Liver (tissue), 3 donors: ENCODE data around the gene IDI2.

Experiments used
- EGR1 ChIP-seq, 2 donors: IDR thresholded peaks; 2 replicates each; pipeline ENCODE4 v1.6.1; 2016 to 2018; ENCODE audit warnings: antibody characterized with exemption in 2 of 2, low read depth in 2 of 2
- GABPA ChIP-seq, 2 donors: IDR thresholded peaks in 1 of 2; conservative IDR thresholded peaks in 1 of 2; 2 replicates each; pipeline ENCODE4 v1.6.1; 2016; ENCODE audit warnings: antibody characterized with exemption in 2 of 2, mild to moderate bottlenecking in 1 of 2, moderate library complexity in 1 of 2
- JUND ChIP-seq, 2 donors: IDR thresholded peaks; 2 replicates each; pipeline ENCODE4 v1.6.1; 2016; ENCODE audit warnings: antibody characterized with exemption in 2 of 2
- NR2F2 ChIP-seq: IDR thresholded peaks from 2 replicates; pipeline ENCODE4 v1.6.1; 2016; ENCODE audit warnings: antibody characterized with exemption
- RXRA ChIP-seq, 2 donors: IDR thresholded peaks; 2 replicates each; pipeline ENCODE4 v1.6.1; 2017 to 2018; ENCODE audit warnings: antibody characterized with exemption in 2 of 2, mild to moderate bottlenecking in 1 of 2
- TAF1 ChIP-seq: conservative IDR thresholded peaks from 2 replicates; pipeline ENCODE4 v1.6.1; 2016; ENCODE audit warnings: antibody characterized with exemption, mild to moderate bottlenecking
- TF ChIP-seq, protein P1 (sequence below): fragments of 150-350 bp; IDR thresholded peaks from 2 replicates; pipeline ENCODE4 v1.5.1; 2017; ENCODE audit warnings: improper control_type of control experiment, low read depth, low read length; ENCODE audit not compliant: missing input control
- TF ChIP-seq, protein P2 (sequence below): IDR thresholded peaks from 2 replicates; pipeline ENCODE4 v1.6.1; 2016; ENCODE audit warnings: antibody characterized with exemption
- TF ChIP-seq, protein P3 (sequence below): IDR thresholded peaks from 2 replicates; pipeline ENCODE4 v1.6.1; 2016; ENCODE audit warnings: antibody characterized with exemption
- donor health status: healthy.
- donor health status: healthy.

DNA sequence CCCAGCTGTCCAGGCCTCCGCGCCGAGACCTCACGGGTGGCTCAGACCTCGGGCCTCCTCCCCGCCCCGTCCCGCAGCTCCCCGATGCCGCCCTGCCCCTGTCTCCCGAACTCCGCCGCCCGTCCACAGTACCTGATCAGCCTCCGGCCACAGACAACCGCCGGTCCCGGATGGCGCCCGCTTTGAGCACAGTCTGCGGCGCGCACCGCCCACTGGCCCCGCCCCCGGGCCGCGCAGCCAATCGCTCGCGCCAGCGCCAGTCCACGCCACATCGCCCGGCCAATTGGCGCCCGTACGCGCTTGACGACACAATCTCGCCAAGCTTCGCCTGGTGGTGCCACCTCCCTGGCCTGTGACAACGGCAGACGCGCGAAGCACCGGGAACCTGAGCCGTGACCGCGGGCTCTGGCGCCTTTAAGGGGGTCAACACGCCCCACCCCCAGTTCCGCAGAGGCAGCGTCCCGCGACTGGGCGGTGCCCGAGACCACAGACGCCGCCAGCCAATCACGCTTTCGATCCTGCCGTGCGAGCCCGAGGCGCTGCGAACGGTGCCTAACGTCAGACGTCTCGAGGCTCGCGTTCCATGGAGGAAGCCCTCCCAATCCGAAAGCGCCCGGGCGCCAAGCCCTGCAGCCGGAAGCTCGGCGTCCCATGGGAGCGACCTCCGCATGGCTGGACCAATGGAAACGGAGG is 23.2 kb upstream of the IDI2 start, which contains the start of gene IDI1:
- TF ChIP-seq, protein P1, sequence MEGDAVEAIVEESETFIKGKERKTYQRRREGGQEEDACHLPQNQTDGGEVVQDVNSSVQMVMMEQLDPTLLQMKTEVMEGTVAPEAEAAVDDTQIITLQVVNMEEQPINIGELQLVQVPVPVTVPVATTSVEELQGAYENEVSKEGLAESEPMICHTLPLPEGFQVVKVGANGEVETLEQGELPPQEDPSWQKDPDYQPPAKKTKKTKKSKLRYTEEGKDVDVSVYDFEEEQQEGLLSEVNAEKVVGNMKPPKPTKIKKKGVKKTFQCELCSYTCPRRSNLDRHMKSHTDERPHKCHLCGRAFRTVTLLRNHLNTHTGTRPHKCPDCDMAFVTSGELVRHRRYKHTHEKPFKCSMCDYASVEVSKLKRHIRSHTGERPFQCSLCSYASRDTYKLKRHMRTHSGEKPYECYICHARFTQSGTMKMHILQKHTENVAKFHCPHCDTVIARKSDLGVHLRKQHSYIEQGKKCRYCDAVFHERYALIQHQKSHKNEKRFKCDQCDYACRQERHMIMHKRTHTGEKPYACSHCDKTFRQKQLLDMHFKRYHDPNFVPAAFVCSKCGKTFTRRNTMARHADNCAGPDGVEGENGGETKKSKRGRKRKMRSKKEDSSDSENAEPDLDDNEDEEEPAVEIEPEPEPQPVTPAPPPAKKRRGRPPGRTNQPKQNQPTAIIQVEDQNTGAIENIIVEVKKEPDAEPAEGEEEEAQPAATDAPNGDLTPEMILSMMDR = no peak
- TF ChIP-seq, protein P2, sequence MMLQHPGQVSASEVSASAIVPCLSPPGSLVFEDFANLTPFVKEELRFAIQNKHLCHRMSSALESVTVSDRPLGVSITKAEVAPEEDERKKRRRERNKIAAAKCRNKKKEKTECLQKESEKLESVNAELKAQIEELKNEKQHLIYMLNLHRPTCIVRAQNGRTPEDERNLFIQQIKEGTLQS = no peak
- TF ChIP-seq EGR1 (IDR thresholded peaks at IDR 0.05; ENCODE audit: low read depth in 2 of 2) = no peak
- TF ChIP-seq GABPA (IDR thresholded peaks at IDR 0.05 in 1 of 2, conservative IDR thresholded peaks at IDR 0.05 in 1 of 2) = peak; percentile 62 to 88
- TF ChIP-seq, protein P3, sequence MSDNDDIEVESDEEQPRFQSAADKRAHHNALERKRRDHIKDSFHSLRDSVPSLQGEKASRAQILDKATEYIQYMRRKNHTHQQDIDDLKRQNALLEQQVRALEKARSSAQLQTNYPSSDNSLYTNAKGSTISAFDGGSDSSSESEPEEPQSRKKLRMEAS = no peak
- TF ChIP-seq NR2F2 = peak; percentile 29
- peak; percentile 53 to 57 for TF ChIP-seq RXRA (IDR thresholded peaks at IDR 0.05)
- TF ChIP-seq JUND (IDR thresholded peaks at IDR 0.05) = peak; percentile 26 to 37
- peak; percentile 70 for TF ChIP-seq TAF1
